HG03103 (cell line): ENCODE measurements around the gene NOC3L.

Experiments used
- ATAC-seq: cut with Tn5 transposase; IDR thresholded peaks from one replicate; pipeline ENCODE4 v1.9.1; 2021; ENCODE audit warnings: low read depth; ENCODE audit not compliant: unreplicated experiment

Gene NOC3L

GRCh38 chr10:94307046-94307615, 55.6 kb downstream of the NOC3L start:
- ATAC-seq = no peak

GRCh38 chr10:94303929-94304328, 58.8 kb downstream of the NOC3L start:
- ATAC-seq = no peak

GRCh38 chr10:94300042-94300441, 62.7 kb downstream of the NOC3L start:
- ATAC-seq = no peak

DNA sequence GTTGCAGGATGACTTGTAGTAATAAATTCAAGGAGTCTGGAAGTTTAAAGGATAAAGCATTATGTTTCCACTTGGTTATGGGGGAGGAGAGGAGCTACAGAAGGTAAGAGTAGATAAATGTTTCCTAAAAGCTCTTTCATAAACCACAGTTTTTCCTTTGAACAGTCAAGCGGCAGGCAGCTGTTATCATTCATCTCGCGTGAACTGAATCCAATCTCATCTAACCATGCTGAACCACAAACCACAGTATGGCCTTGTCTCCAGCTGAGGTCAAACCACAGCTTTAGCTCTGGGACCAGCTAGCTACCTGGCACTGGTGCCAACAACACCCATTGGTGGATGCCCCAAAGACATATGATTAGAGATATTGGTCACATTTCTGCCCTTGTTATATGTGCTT, 63.3 kb downstream of the NOC3L start:
- no peak for ATAC-seq

- no peak for ATAC-seq
Observed at GRCh38 chr10:94294168-94294567, 68.6 kb downstream of the NOC3L start.

- no peak for ATAC-seq
Observed at GRCh38 chr10:94293354-94293753, 69.4 kb downstream of the NOC3L start.

DNA sequence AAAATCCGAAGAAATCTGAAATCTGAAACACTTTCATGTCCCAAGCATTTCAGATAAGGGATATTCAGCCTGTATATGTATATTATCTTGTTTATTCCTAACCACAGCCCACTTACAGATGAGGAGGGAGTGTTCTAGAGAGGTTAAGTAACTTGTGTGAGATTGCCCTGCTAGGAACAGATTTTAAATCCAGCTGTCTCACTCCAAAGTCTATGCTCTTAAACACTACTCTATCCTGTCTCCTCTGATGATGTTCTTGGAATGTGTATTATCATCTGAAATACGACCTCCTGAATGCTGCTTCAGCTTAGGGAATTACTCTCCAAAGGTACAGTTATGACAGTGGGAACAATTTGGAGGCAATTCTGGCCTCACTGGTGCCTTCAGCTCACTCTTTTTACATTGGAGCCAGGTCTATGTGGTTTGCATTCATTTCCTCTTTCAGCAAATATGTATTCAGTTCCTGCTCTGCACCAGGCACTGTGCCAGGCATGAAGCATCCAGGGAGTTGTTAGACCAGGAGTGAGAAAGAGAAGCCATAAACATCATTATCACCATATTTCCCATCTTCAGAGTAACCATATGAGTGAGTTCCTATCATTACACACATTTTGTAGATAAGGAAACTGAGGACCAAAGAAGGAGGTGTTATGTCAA, 70.2 kb downstream of the NOC3L start:
- ATAC-seq = no peak

GRCh38 chr10:94288361-94289101, 74.2 kb downstream of the NOC3L start:
- ATAC-seq = no peak

- ATAC-seq = no peak
Observed at GRCh38 chr10:94287336-94287735, 75.4 kb downstream of the NOC3L start.

- ATAC-seq = no peak
Observed at GRCh38 chr10:94286901-94287300, 75.8 kb downstream of the NOC3L start.

DNA sequence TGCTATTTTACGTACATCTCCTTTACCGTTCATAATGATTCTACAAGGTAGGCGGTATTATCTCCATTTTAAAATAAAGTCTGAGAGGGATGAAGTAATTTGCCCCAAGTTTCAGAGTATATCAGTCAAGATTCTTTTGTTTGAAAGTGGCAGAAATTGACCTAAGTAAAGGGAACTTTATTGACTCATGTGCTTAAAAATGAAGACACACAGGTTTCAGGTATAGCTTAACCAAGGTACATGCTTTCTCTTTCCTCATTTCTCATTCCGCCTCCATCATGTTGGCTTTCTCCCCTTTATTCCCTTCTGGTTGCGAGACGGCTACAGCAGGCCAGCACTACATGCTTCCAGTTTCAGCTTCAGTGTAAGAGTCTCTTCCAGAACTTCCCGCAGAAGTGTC, 77.5 kb downstream of the NOC3L start:
- no peak for ATAC-seq
